HG02798 (cell line): Measurements from ENCODE around the gene CAP2.
"Not testable (repeated sequence)": the region's sequence is repeated elsewhere in the genome, so short reads cannot be mapped to it uniquely, and the experiment has no call there.

Experiments
- ATAC-seq: cut with Tn5 transposase; IDR thresholded peaks from one replicate; pipeline ENCODE4 v1.9.1; 2021; ENCODE audit warnings: mild to moderate bottlenecking; ENCODE audit not compliant: unreplicated experiment, poor library complexity

CAP2 gene

DNA sequence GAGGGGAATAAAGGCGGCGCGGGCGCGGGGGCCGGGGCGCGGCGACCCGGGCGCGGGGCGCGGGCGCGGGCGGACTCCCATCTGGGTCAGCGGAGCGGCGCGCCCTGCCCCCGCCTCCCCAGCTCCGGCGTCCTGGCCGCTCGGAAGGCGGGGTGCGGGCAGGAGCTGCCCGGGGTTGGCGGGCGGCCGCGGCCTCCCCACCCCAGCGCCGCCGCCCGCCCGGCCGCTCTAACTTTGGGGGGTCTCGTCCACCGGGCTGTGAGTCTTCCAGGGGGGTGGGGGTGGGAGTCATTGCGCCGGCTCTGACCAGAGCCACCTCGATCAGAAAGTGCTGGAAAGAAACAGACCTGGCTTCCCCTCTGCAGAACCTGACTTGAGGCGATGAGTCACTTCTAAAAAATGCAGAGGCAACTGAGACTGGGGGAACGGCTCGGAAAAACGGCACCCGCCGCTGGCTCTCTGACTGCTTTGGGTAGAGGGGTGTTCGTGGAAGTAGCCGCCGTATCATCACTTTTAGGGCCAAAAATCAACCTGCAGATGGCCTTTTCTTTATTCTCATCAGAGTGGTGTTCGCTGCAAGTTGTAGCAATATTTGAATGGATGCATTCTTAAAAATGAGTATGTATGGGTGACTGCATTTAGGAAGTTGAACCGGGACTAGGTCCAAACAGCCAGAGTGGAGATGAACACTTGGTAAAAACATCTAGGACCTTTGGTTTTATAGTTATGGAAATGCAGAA is 667 bp downstream of the CAP2 start:
- ATAC-seq: no peak

- ATAC-seq: no peak
These were observed 1.7 kb downstream of the CAP2 start for GRCh38 chr6:17395112-17395511.

DNA sequence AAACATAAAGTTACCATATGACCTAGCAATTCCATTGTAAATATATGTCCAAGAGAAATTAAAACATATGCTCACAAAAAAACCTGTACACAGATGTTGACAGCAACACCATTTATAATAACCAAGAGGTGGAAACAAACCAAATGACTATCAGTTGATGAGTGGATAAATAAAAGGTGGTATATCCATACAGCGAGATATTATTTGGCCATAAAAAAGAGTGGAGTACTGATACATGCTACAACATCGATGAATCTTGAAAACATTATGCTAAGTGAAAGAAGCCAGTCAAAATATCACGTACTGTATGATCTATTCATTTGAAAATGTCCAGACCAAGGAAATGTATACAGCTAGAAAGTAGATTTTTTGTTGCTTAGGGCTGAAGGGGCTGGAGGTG is 2.9 kb downstream of the CAP2 start:
- ATAC-seq: no peak

DNA sequence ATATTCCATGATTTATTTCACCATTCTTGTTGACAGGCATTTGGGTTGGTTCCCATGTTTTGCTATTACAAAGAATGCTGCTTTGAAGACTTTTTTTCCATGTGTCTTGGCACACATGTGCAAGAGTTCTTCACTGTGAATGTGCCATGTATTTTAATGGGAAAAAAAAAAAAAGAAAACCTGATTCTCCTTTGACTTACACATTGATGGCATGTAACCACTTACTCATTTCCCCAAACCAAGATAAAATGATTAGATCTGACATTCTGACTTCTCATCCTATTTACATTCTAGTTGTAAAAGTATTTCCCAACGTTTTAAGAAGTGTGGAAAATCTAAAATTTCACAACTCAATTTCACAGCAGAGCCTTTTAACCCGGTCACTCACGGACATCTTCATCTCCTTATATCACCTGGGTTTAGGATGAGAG is 4.4 kb downstream of the CAP2 start:
- ATAC-seq: no peak

DNA sequence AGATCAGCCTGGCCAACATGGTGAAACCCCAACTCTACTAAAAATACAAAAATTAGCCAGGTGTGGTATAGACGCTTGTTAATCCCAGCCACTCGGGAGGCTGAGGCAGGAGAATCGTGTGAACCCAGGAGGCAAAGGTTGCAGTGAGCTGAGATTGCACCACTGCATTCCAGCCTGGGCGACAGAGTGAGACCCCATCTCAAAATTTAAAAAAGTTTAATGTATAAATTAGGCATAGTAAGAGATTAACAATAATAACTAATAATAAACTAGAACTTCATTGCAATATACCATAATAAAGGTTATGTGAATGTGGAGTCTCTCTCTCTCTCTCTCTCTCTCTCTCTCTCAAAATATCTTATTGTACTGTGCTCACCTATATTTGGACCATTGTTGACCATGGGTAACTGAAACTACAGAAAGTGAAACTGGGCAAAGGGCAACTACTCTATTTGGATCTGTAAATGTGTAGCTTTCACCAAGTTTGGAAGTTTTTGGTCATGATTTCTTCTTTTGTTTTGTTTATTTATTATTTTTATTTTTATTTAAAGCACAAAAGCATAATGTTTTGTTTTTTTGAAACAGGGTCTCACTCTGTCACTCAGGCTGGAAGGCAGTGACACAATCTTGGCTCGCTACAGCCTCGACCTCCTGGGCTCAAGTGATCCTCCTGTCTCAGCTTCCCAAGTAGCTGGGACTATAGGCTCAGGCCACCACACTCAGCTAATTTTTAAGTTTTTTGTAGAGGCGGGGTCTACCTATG is 12.0 kb downstream of the CAP2 start:
- not testable (repeated sequence) for ATAC-seq

DNA sequence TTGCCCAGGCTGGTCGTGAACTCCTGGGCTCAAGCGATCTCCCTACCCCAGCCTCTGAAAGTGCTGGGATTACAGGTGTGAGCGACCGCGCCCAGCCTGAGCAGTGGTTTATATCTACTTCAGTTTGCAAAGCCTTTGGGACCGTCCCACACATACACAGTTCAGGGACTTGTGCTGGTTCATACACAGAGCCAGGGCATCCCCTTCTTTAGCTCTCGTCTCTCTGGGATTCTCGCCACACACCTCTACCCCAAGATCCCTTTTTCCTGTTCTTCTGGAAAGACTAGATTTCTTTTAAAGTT is 12.5 kb downstream of the CAP2 start:
- no peak for ATAC-seq

DNA sequence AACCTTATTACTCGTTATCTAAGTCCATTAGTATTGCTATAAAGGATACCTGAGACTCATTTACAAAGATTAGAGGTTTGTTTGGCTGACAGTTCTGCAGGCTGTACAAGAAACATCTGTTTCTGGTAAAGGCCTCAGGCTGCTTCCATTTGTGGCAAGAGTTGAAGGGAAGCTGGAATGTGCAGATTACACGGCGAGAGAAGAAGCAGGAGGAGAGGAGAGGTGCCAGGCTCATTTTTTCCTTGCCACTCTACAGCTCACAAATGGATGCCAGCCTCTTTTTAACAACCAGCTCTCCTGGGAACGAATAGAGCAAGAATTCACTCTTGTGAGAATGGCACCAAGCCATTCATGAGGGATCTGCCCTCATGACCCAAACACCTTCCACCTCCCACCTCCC is 14.7 kb downstream of the CAP2 start:
- no peak for ATAC-seq

- ATAC-seq: no peak
These were observed 16.9 kb downstream of the CAP2 start for GRCh38 chr6:17410281-17410680.

- no peak for ATAC-seq
These were observed 19.9 kb downstream of the CAP2 start for GRCh38 chr6:17413313-17413750.

DNA sequence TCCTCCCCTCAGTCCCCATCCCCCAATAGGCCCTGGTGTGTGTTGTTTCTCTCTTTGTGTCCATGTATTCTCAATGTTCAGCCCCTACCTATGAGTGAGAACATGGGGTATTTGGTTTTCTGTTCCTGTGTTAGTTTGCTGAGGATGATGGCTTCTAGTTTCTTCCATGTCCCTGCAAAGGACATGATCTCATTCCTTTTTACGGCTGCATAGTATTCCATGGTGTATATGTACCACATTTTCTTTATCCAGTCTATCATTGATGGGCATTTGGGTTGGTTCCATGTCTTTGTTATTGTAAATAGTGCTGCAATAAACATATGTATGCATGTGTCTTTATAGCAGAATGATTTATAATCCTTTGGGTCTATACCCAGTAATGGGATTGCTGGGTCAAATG is 21.0 kb downstream of the CAP2 start:
- ATAC-seq: not testable (repeated sequence)

DNA sequence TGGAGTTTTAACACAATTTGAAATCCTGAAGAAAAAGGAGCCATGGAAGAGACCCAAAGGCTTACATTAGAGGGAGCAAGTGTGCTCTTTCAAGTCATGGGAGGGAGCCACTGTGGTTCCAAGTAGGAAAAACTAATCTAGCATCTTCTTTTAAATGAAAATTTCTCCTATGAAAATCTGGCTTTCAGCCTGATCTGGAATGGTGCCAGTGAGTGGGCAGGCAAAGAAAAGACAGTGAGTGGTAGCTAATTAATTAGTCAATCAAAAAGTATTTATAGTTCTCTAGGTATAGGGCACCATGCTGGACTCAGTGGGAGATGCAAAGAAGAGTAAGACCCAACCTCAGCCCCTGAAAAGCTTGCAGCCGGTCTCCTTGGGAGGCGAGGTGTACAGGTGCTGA is 21.9 kb downstream of the CAP2 start:
- ATAC-seq: no peak

DNA sequence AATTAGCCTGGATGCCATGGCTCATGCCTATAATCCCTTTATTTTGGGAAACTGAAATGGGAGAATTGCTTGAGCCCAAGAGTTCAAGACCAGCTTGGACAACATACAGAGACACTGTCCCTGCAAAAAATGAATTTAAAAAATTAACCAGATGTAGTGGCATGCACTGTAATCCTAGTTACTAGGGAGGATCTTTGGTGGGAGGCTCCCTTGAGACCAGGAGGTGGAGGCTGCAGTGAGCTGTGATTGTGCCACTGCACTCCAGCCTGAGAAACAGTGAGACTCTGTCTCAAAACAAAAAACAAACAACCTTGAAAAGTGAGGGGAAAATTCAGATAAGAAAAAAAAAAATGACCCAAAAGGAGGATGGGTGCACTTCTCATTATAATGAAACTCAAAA is 23.4 kb downstream of the CAP2 start:
- no peak for ATAC-seq

DNA sequence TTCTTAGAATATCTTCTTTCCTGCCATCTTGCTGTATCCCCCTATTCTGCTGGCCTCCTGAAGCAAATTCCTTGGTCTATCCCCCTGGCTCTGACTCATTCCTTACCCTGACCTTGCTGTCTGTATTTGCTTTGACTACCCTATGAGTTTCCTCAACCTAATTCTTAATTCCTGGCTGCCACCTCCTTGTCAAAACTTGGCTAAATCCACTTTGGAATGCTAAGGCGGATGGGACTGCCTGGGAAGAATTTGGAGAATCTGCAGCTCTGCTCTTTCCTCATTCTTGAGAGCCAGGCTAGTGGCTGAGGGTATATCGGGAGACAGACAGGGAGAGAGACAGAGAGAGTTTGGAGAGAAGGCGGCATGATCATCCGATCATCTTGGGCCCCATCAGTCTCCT is 24.4 kb downstream of the CAP2 start:
- no peak for ATAC-seq

GRCh38 chr6:17418281-17419188 is 25.1 kb downstream of the CAP2 start:
- ATAC-seq: no peak

DNA sequence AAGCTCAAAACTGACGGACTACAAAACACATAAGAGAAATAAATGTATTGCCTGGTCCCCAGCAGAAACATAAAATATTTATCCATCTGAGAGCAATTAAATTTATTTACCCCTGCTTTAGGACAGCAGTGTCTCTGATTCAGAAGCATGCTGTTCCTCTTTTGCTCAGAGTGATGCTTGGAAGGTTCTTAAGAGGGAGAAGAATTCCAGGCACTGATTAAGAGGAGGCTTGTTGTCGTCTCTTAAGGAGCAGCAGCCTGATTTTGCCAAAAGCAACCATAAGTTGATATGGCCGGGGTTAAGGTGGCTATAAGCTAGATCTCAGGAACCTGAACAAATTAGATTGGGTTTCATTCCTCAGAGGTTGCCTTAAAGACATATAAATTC is 25.8 kb downstream of the CAP2 start:
- ATAC-seq: no peak

DNA sequence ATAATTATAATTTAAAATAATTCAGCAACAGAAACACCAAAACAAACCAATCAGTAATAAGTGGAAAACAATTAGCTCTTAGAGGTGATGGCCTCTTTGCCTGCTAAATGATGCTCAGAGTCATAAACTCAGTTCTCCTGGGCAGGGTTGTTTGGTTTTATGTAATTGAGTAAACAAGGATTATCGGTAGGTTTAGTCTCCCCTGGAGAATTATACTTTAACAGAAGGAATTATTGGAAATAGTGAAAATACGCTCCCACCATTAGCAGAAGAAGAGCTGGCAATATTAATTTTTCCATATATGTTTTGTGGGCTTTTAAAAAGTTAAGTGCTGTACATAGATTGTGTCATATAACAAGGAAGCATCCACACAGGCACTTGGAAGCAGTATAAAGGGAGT is 27.0 kb downstream of the CAP2 start:
- ATAC-seq: no peak

GRCh38 chr6:17421406-17421805 is 28.0 kb downstream of the CAP2 start:
- no peak for ATAC-seq

DNA sequence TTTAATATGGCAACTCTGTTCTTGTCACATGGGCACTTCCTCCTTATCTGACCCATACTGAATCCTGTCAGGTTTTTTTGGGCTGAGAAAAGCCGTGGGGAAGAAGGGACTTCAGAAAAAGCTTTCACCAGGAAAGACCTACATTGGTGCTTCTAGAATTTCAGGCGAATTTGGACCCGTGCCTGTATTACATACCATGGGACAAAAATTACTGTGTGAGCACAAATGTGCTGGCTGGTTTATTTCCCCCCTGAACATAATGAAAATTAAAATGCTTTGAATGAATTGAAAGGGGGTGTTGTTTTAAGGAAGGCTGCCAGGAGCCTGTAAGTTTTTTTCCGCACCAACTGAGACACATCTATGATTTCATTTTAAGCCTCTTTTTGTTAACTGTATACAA is 29.6 kb downstream of the CAP2 start:
- ATAC-seq: no peak

DNA sequence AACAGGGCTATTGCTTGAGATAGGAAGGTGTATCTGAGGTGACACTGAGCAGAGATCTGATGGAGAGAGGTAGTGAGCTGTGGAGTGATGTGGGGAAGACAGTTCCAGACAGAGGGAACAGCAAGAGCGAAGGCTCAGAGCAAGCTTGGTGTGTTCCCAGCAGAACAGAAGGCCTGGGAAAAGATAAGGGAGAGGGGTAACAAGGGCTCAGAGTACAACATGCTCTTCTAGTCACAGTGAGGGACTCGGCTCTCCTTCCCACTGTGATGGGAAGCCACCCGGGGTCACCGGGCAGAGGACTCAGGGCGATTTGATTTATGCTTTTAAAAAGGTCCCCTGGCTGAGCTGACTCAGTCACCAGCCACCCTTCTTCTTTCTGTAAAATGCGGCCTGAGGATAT is 33.7 kb downstream of the CAP2 start:
- no peak for ATAC-seq

DNA sequence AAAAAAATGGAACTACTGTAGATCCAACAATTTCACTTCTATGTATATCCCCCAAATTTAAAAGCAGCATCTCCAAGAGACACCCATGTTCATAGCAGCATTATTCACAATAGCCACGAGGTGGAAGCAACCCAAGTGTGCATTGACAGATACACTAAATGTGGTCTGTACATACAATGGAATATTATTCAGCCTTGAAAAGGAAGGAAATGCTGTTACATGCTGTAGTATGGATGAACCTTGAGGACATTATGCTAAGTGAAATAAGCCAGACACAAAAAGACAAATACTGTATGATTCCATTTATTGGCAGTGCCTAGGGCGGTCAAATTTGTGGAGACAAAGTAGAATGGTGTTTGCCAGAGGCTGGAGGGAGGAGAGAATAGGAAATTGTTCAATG is 34.2 kb downstream of the CAP2 start:
- no peak for ATAC-seq

DNA sequence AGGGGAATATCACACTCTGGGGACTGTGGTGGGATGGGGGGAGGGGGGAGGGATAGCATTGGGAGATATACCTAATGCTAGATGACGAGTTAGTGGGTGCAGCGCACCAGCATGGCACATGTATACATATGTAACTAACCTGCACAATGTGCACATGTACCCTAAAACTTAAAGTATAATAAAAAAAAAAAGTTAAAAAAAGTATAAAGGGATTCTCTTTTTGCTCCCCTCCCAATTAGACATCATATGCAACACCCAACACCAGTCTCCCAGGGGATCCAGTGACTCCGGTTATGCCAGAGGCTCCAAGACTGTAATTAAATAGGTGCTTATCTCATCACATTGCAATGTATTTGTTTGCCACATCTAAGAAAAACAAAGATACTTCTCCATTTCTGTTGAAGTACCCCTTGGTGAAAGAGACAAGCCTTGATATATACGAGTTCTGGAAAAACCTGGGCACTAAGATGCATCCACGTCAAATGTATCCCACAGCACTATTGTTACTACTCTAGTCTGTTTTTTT is 35.3 kb downstream of the CAP2 start:
- ATAC-seq: not testable (repeated sequence)
